Measurements from ENCODE around the gene LIX1L.

DNA sequence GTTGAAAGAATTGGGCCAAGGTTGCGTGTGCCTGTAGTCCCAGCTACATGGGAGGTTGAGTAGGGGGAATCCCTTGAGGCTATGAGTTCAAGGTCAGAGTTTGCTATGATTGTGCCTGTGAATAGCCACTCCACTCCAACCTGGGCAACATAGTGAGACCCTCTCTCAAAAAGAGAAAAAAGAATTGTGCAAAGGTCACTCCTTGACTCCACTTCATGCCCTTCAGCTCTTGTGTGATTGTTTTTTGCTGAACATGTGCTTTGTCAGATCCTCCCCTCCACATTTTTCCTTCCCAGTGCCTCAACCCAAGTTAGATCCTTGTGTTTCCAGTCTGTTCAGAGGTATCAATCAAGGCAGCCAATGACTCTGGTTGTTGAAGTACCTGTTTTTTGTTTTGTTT lies 30.1 kb upstream of the LIX1L start:
- TF ChIP-seq CTCF (IDR thresholded peaks at IDR 0.05) (no peak), POLR2A (IDR thresholded peaks at IDR 0.05) (no peak)
